ENCODE data around the gene OR1E1.
A peak's percentile ranks its signal among the peaks of the same experiment; 100 is the strongest.

Gene OR1E1, protein sequence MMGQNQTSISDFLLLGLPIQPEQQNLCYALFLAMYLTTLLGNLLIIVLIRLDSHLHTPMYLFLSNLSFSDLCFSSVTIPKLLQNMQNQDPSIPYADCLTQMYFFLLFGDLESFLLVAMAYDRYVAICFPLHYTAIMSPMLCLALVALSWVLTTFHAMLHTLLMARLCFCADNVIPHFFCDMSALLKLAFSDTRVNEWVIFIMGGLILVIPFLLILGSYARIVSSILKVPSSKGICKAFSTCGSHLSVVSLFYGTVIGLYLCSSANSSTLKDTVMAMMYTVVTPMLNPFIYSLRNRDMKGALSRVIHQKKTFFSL

DNA sequence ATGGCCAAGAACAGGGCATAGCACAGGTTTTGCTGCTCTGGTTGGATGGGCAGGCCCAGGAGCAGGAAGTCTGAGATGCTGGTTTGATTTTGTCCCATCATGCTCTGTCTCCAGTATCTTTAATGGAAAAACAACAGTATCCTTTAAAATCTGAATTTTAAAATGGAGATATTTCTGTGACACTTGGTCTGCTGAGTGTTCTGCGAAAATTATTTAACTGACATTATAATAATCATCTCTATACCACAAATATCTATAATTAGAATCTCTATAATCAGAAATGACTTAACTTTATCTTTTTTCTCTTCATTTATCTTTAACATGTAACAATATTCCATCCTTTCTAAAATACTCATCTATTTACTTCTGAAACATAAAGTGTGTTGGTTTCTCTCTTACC lies at the start of gene OR1E1:
Gene OR1E1, minus strand, starts transcription at position 101 of the 400 bp plus-strand sequence. Its CDS starts 0 bp downstream, at position 101.
- no peak within 1 kb of the TSS for H3K4me3 ChIP-seq (ENCODE audit: low read depth, low read length, poor library complexity, severe bottlenecking)
- H3K4me2 ChIP-seq (ENCODE audit: low read length), result no peak within 1 kb of the TSS
- TF ChIP-seq, protein P1, sequence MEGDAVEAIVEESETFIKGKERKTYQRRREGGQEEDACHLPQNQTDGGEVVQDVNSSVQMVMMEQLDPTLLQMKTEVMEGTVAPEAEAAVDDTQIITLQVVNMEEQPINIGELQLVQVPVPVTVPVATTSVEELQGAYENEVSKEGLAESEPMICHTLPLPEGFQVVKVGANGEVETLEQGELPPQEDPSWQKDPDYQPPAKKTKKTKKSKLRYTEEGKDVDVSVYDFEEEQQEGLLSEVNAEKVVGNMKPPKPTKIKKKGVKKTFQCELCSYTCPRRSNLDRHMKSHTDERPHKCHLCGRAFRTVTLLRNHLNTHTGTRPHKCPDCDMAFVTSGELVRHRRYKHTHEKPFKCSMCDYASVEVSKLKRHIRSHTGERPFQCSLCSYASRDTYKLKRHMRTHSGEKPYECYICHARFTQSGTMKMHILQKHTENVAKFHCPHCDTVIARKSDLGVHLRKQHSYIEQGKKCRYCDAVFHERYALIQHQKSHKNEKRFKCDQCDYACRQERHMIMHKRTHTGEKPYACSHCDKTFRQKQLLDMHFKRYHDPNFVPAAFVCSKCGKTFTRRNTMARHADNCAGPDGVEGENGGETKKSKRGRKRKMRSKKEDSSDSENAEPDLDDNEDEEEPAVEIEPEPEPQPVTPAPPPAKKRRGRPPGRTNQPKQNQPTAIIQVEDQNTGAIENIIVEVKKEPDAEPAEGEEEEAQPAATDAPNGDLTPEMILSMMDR (IDR thresholded peaks at IDR 0.05; ENCODE audit: low read length), result no peak
- TF ChIP-seq EZH2 (IDR thresholded peaks at IDR 0.05; ENCODE audit: borderline replicate concordance, low read length), result no peak
- no peaks in the 10 kb centered on the region for H4K20me1 ChIP-seq (ENCODE audit: insufficient read depth, low read length)
- H2AFZ ChIP-seq (ENCODE audit: low read length), result no peak within 1 kb of the TSS
- no peak within 1 kb of the TSS for H3K9ac ChIP-seq (ENCODE audit: low read length)
- H3K9me2 ChIP-seq (ENCODE audit: low read depth, low read length), result no peaks in the 10 kb centered on the region
- no peaks in the 10 kb centered on the region for H3K79me2 ChIP-seq (ENCODE audit: insufficient read depth, low read length)
- no peaks in the 10 kb centered on the region for H3K4me1 ChIP-seq (ENCODE audit: insufficient read depth, low read length, severe bottlenecking)
- no peaks in the 10 kb centered on the region for H3K9me3 ChIP-seq (ENCODE audit: low read length)
- no peaks in the 10 kb centered on the region for H3K27me3 ChIP-seq (ENCODE audit: insufficient read depth, low read length)
- H3K27ac ChIP-seq (ENCODE audit: low read depth, low read length, poor library complexity, severe bottlenecking), result no peak within 1 kb of the TSS
- no peaks in the 10 kb centered on the region for H3F3A ChIP-seq (ENCODE audit: insufficient read depth, low read length)
- H3K36me3 ChIP-seq (ENCODE audit: insufficient read depth, low read length), result no peaks in the 10 kb centered on the region

DNA sequence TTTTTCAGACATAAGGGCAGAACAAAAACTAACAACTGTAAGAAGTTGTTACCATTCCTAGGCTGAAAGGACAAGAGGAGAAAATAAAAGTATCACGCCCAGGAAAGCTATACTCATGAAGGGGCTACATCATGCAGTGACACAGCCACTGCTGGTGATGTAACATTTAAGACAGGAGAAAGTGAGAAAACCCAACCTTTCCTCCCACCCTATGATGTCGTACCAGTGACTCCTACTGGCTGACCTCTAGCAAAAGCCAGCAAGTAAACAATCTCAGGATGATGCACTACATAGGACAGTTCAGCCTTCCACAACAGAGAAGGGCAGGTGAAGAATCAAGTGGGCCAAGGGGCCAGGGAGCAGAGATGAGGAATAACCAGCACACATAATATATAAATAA lies 49.4 kb upstream of the OR1E1 start:
- Histone ChIP-seq H3K4me2 (ENCODE audit: low read length) (no peak overlapping the region), H3K4me1 (ENCODE audit: insufficient read depth, low read length, severe bottlenecking) (no peaks in the 10 kb centered on the region), H3K27me3 (ENCODE audit: insufficient read depth, low read length) (no peaks in the 10 kb centered on the region), H3K4me3 (ENCODE audit: low read depth, low read length, poor library complexity, severe bottlenecking) (no peak overlapping the region), H3K9ac (ENCODE audit: low read length) (no peak overlapping the region), H3K9me2 (ENCODE audit: low read depth, low read length) (no peaks in the 10 kb centered on the region), H3K79me2 (ENCODE audit: insufficient read depth, low read length) (no peaks in the 10 kb centered on the region), H3F3A (ENCODE audit: insufficient read depth, low read length) (no peaks in the 10 kb centered on the region), H2AFZ (ENCODE audit: low read length) (no peak overlapping the region), H3K9me3 (ENCODE audit: low read length) (no peaks in the 10 kb centered on the region), H3K36me3 (ENCODE audit: insufficient read depth, low read length) (no peaks in the 10 kb centered on the region), H3K27ac (ENCODE audit: low read depth, low read length, poor library complexity, severe bottlenecking) (no peak overlapping the region), H4K20me1 (ENCODE audit: insufficient read depth, low read length) (no peaks in the 10 kb centered on the region)
- TF ChIP-seq, protein P1 (IDR thresholded peaks at IDR 0.05; ENCODE audit: low read length), result peak; percentile 45; the same call in 1 of the 2 replicates
- TF ChIP-seq EZH2 (IDR thresholded peaks at IDR 0.05; ENCODE audit: borderline replicate concordance, low read length), result no peak

DNA sequence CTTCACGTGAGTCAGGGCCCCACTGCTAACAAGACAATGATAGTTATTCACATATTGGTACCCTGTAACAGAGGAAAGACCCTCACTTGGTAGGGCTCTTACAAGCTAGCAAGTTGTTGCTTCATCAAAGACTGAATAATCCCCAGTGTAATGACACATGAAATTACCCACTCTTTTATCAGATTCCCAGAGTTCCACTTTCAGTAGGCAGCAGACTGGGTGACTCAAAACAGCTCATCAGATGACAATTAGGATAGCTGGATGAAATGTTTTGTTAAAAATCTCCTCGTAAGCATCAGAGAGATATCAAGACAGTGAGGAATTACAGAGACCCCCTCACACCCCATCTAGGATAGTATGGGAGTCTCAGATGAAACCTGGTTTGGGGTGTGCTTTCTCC lies 42.2 kb upstream of the OR1E1 start:
- H3K9me3 ChIP-seq (ENCODE audit: low read length), result no peaks in the 10 kb centered on the region
- no peaks in the 10 kb centered on the region for H3K79me2 ChIP-seq (ENCODE audit: insufficient read depth, low read length)
- H3K36me3 ChIP-seq (ENCODE audit: insufficient read depth, low read length), result no peaks in the 10 kb centered on the region
- H3K27me3 ChIP-seq (ENCODE audit: insufficient read depth, low read length), result peaks cover 4% of the 10 kb centered on the region; the same call in 1 of the 2 replicates
- H3F3A ChIP-seq (ENCODE audit: insufficient read depth, low read length), result no peaks in the 10 kb centered on the region
- no peaks in the 10 kb centered on the region for H4K20me1 ChIP-seq (ENCODE audit: insufficient read depth, low read length)
- H3K4me1 ChIP-seq (ENCODE audit: insufficient read depth, low read length, severe bottlenecking), result no peaks in the 10 kb centered on the region
- no peak overlapping the region for H3K27ac ChIP-seq (ENCODE audit: low read depth, low read length, poor library complexity, severe bottlenecking)
- no peak overlapping the region for H3K4me3 ChIP-seq (ENCODE audit: low read depth, low read length, poor library complexity, severe bottlenecking)
- H3K9me2 ChIP-seq (ENCODE audit: low read depth, low read length), result no peaks in the 10 kb centered on the region
- no peak overlapping the region for H2AFZ ChIP-seq (ENCODE audit: low read length)
- no peak for TF ChIP-seq EZH2 (IDR thresholded peaks at IDR 0.05; ENCODE audit: borderline replicate concordance, low read length)
- TF ChIP-seq, protein P1 (IDR thresholded peaks at IDR 0.05; ENCODE audit: low read length), result no peak
- H3K4me2 ChIP-seq (ENCODE audit: low read length), result no peak overlapping the region
- H3K9ac ChIP-seq (ENCODE audit: low read length), result no peak overlapping the region

All from OCI-LY1 (cell line).